HUES48 (cell line): Measurements from ENCODE around the gene NPFFR1.

Source experiments
- H3K27ac ChIP-seq: one replicate; pipeline ENCODE4 v1.7.0; 2013; ENCODE audit warnings: low read depth, low read length, inconsistent platforms
- H3K27me3 ChIP-seq: 2 replicates; pipeline ENCODE4 v1.6.1; 2013; ENCODE audit warnings: mild to moderate bottlenecking, low read length; ENCODE audit not compliant: control insufficient read depth, insufficient read depth
- H3K36me3 ChIP-seq: 2 replicates; pipeline ENCODE4 v1.6.1; 2013; ENCODE audit warnings: low read length; ENCODE audit not compliant: control insufficient read depth, insufficient read depth
- H3K4me1 ChIP-seq: 2 replicates; pipeline ENCODE4 v1.6.1; 2013; ENCODE audit warnings: mild to moderate bottlenecking, low read length; ENCODE audit not compliant: control insufficient read depth, insufficient read depth
- H3K4me3 ChIP-seq: 2 replicates; pipeline ENCODE4 v1.5.1; 2013; ENCODE audit warnings: mild to moderate bottlenecking, low read depth, low read length
- H3K9ac ChIP-seq: 2 replicates; pipeline ENCODE4 v1.6.1; 2013; ENCODE audit warnings: mild to moderate bottlenecking, low read depth, low read length, moderate library complexity
- H3K9me3 ChIP-seq: 2 replicates; pipeline ENCODE4 v1.6.1; 2013; ENCODE audit warnings: low read length; ENCODE audit not compliant: control insufficient read depth, insufficient read depth

NPFFR1 gene

GRCh38 chr10:70323138-70323696 is 39.4 kb upstream of the NPFFR1 start:
- peaks cover 10% of the 10 kb centered on the region; the same call in 1 of the 2 replicates for H3K4me1 ChIP-seq
- no peaks in the 10 kb centered on the region for H3K9me3 ChIP-seq
- no peaks in the 10 kb centered on the region for H3K36me3 ChIP-seq
- no peak overlapping the region for H3K4me3 ChIP-seq
- H3K27ac ChIP-seq, result no peak overlapping the region
- no peak overlapping the region for H3K9ac ChIP-seq
- H3K27me3 ChIP-seq, result no peaks in the 10 kb centered on the region

GRCh38 chr10:70321897-70322890 is 38.4 kb upstream of the NPFFR1 start:
- Histone ChIP-seq H3K27me3 (no peaks in the 10 kb centered on the region), H3K36me3 (no peaks in the 10 kb centered on the region), H3K9me3 (no peaks in the 10 kb centered on the region), H3K4me3 (no peak overlapping the region), H3K4me1 (peaks cover 10% of the 10 kb centered on the region; the same call in 1 of the 2 replicates), H3K27ac (no peak overlapping the region), H3K9ac (no peak overlapping the region)

- Histone ChIP-seq H3K4me1 (peaks cover 10% of the 10 kb centered on the region; the same call in 1 of the 2 replicates), H3K27ac (no peak overlapping the region), H3K27me3 (no peaks in the 10 kb centered on the region), H3K9ac (no peak overlapping the region), H3K4me3 (no peak overlapping the region), H3K9me3 (no peaks in the 10 kb centered on the region), H3K36me3 (no peaks in the 10 kb centered on the region)
Observed at GRCh38 chr10:70321233-70321632, 37.4 kb upstream of the NPFFR1 start.

GRCh38 chr10:70320751-70321150 is 36.9 kb upstream of the NPFFR1 start:
- Histone ChIP-seq H3K4me3 (no peak overlapping the region), H3K9ac (no peak overlapping the region), H3K27ac (no peak overlapping the region), H3K4me1 (peaks cover 10% of the 10 kb centered on the region; the same call in 1 of the 2 replicates), H3K9me3 (no peaks in the 10 kb centered on the region), H3K27me3 (no peaks in the 10 kb centered on the region), H3K36me3 (no peaks in the 10 kb centered on the region)

- no peak overlapping the region for H3K9ac ChIP-seq
- no peaks in the 10 kb centered on the region for H3K9me3 ChIP-seq
- no peak overlapping the region for H3K27ac ChIP-seq
- no peaks in the 10 kb centered on the region for H3K27me3 ChIP-seq
- peaks cover 9% of the 10 kb centered on the region; the same call in 1 of the 2 replicates for H3K4me1 ChIP-seq
- no peak overlapping the region for H3K4me3 ChIP-seq
- H3K36me3 ChIP-seq, result no peaks in the 10 kb centered on the region
Observed at GRCh38 chr10:70319824-70320223, 36.0 kb upstream of the NPFFR1 start.

- Histone ChIP-seq H3K36me3 (no peaks in the 10 kb centered on the region), H3K4me1 (peaks cover 3% of the 10 kb centered on the region; the same call in 1 of the 2 replicates), H3K27me3 (no peaks in the 10 kb centered on the region), H3K9ac (no peak overlapping the region), H3K9me3 (no peaks in the 10 kb centered on the region), H3K27ac (no peak overlapping the region), H3K4me3 (no peak overlapping the region)
Observed at GRCh38 chr10:70319183-70319582, 35.4 kb upstream of the NPFFR1 start.

- no peak overlapping the region for H3K4me3 ChIP-seq
- no peak overlapping the region for H3K27ac ChIP-seq
- no peaks in the 10 kb centered on the region for H3K27me3 ChIP-seq
- no peaks in the 10 kb centered on the region for H3K9me3 ChIP-seq
- H3K36me3 ChIP-seq, result no peaks in the 10 kb centered on the region
- no peaks in the 10 kb centered on the region for H3K4me1 ChIP-seq
- no peak overlapping the region for H3K9ac ChIP-seq
Observed at GRCh38 chr10:70317943-70318318, 34.1 kb upstream of the NPFFR1 start.

- H3K9ac ChIP-seq, result no peak overlapping the region
Observed at GRCh38 chr10:70317272-70317942, 33.6 kb upstream of the NPFFR1 start.

GRCh38 chr10:70315815-70316214 is 32.0 kb upstream of the NPFFR1 start:
- Histone ChIP-seq H3K4me1 (no peaks in the 10 kb centered on the region), H3K36me3 (no peaks in the 10 kb centered on the region), H3K4me3 (no peak overlapping the region), H3K27me3 (no peaks in the 10 kb centered on the region), H3K9ac (no peak overlapping the region), H3K27ac (no peak overlapping the region), H3K9me3 (no peaks in the 10 kb centered on the region)

More at GRCh38 chr10:70317272-70317942, 33.6 kb upstream of the NPFFR1 start:
- H3K36me3 ChIP-seq, result no peaks in the 10 kb centered on the region
- no peak overlapping the region for H3K27ac ChIP-seq
- no peaks in the 10 kb centered on the region for H3K27me3 ChIP-seq
- no peaks in the 10 kb centered on the region for H3K4me1 ChIP-seq
- no peaks in the 10 kb centered on the region for H3K9me3 ChIP-seq
- no peak overlapping the region for H3K4me3 ChIP-seq

GRCh38 chr10:70315276-70315675 is 31.5 kb upstream of the NPFFR1 start:
- Histone ChIP-seq H3K4me3 (no peak overlapping the region), H3K9ac (no peak overlapping the region), H3K9me3 (no peaks in the 10 kb centered on the region), H3K27me3 (no peaks in the 10 kb centered on the region), H3K4me1 (no peaks in the 10 kb centered on the region), H3K36me3 (no peaks in the 10 kb centered on the region), H3K27ac (no peak overlapping the region)

GRCh38 chr10:70312972-70313371 is 29.2 kb upstream of the NPFFR1 start:
- no peak overlapping the region for H3K9ac ChIP-seq
- no peak overlapping the region for H3K4me3 ChIP-seq
- H3K9me3 ChIP-seq, result no peaks in the 10 kb centered on the region
- no peaks in the 10 kb centered on the region for H3K27me3 ChIP-seq
- no peaks in the 10 kb centered on the region for H3K4me1 ChIP-seq
- H3K27ac ChIP-seq, result no peak overlapping the region
- H3K36me3 ChIP-seq, result no peaks in the 10 kb centered on the region
